ENCODE results near the gene CCT6A.
"Not testable (repeated sequence)": the region's sequence is repeated elsewhere in the genome, so short reads cannot be mapped to it uniquely, and the experiment has no call there.

DNA sequence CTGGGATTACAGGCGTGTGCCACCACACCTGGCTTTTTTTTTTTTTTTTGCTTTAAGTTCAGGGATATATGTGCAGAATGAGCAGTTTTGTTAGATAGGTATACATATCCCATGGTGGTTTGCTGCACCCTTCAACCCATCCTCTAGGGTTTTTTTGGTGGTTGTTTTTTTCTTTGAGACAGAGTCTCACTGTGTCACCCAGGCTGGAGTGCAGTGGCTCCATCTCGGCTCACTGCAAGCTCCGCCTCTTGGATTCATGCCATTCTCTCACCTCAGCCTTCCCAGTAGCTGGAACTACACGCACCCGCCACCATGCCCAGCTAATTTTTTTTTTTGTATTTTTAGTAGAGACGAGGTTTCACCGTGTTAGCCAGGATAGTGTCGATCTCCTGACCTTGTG, 2.8 kb upstream of the CCT6A start:
- TF ChIP-seq, protein P1, sequence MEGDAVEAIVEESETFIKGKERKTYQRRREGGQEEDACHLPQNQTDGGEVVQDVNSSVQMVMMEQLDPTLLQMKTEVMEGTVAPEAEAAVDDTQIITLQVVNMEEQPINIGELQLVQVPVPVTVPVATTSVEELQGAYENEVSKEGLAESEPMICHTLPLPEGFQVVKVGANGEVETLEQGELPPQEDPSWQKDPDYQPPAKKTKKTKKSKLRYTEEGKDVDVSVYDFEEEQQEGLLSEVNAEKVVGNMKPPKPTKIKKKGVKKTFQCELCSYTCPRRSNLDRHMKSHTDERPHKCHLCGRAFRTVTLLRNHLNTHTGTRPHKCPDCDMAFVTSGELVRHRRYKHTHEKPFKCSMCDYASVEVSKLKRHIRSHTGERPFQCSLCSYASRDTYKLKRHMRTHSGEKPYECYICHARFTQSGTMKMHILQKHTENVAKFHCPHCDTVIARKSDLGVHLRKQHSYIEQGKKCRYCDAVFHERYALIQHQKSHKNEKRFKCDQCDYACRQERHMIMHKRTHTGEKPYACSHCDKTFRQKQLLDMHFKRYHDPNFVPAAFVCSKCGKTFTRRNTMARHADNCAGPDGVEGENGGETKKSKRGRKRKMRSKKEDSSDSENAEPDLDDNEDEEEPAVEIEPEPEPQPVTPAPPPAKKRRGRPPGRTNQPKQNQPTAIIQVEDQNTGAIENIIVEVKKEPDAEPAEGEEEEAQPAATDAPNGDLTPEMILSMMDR (tag by site-specific recombination; IDR thresholded peaks at IDR 0.05): not testable (repeated sequence)
- TF ChIP-seq ZNF302 (tag by site-specific recombination; IDR thresholded peaks at IDR 0.05; ENCODE audit: low read depth); SP2 (tag by site-specific recombination; IDR thresholded peaks at IDR 0.05); ZNF114 (tag by site-specific recombination; IDR thresholded peaks at IDR 0.05): not testable (repeated sequence)
- TF ChIP-seq, protein P2, sequence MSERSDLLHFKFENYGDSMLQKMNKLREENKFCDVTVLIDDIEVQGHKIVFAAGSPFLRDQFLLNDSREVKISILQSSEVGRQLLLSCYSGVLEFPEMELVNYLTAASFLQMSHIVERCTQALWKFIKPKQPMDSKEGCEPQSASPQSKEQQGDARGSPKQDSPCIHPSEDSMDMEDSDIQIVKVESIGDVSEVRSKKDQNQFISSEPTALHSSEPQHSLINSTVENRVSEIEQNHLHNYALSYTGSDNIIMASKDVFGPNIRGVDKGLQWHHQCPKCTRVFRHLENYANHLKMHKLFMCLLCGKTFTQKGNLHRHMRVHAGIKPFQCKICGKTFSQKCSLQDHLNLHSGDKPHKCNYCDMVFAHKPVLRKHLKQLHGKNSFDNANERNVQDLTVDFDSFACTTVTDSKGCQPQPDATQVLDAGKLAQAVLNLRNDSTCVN (tag by site-specific recombination; optimal IDR thresholded peaks at IDR 0.05): not testable (repeated sequence)
